RWPE2 (cell line): ENCODE results near the gene AKAP9.

Experiments used
- ATAC-seq: fragments of 200-7000 bp; cut with Tn5 transposase; 3 replicates; pipeline ENCODE4 v1.9.1; 2021; ENCODE audit warnings: low read depth
- DNase-seq: peaks from one replicate; pipeline ENCODE4 v3.0.0-alpha.2; 2020; ENCODE audit warnings: low spot score
- H3K27ac ChIP-seq: fragments of 450-650 bp; 2 replicates; pipeline ENCODE4 v1.5.1; 2017; ENCODE audit warnings: mild to moderate bottlenecking; ENCODE audit not compliant: poor library complexity, severe bottlenecking
- H3K27me3 ChIP-seq: fragments of 250-450 bp; sonication (Bioruptor Pico); 2 replicates; pipeline ENCODE4 v1.5.1; 2021; ENCODE audit warnings: mild to moderate bottlenecking, moderate library complexity; ENCODE audit not compliant: insufficient read depth, poor library complexity, severe bottlenecking
- H3K36me3 ChIP-seq: fragments of 250-450 bp; sonication (Bioruptor Pico); 2 replicates; pipeline ENCODE4 v1.5.1; 2020; ENCODE audit warnings: low read depth, mild to moderate bottlenecking, moderate library complexity
- H3K4me1 ChIP-seq: fragments of 250-450 bp; sonication (Bioruptor Pico); 2 replicates; pipeline ENCODE4 v1.5.1; 2021; ENCODE audit warnings: mild to moderate bottlenecking, moderate library complexity; ENCODE audit not compliant: insufficient read depth, poor library complexity, severe bottlenecking
- H3K4me3 ChIP-seq: fragments of 250-450 bp; sonication (Bioruptor Pico); 2 replicates; pipeline ENCODE4 v1.5.1; 2021; ENCODE audit warnings: mild to moderate bottlenecking, moderate library complexity; ENCODE audit not compliant: severe bottlenecking
- H3K9me3 ChIP-seq: fragments of 250-450 bp; sonication (Bioruptor Pico); 2 replicates; pipeline ENCODE4 v1.5.1; 2021; ENCODE audit warnings: mild to moderate bottlenecking, moderate library complexity; ENCODE audit not compliant: severe bottlenecking
- TF ChIP-seq, protein P1 (sequence below): fragments of 450-650 bp; IDR thresholded peaks from one replicate; pipeline ENCODE4 v1.5.1; 2017; ENCODE audit warnings: mild to moderate bottlenecking, moderate library complexity; ENCODE audit not compliant: poor library complexity, severe bottlenecking

Gene AKAP9

DNA sequence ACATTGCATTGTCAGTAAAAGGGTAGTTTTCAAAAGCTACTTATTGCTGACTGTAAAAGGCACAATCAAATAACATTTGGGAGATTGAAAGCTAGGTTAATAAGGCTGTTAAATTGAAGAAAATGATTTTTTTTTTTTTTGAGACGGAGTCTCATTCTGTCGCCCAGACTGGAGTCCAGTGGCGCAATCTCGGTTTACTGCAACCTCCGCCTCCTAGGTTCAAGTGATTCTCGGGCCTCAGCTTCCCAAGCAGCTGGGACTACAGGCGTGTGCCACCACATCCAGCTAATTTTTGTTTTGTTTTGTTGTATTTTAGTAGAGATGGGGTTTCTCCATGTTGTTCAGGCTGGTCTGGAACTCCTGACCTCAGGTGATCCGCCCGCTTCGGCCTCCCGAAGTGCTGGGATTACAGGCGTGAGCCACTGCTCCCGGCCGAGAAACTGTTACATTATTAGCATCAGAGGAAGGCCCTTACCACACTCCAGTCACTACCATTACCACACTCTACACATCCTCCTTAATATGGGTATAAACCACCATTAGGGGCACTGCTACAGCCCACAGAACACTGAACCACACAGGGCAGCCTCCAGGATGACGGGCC, 192.6 kb downstream of the AKAP9 start:
- no peaks in the 10 kb centered on the region for H3K27me3 ChIP-seq
- ATAC-seq, result peak; percentile 30
- no peak for DNase-seq
- H3K36me3 ChIP-seq, result peaks cover 53% of the 10 kb centered on the region
- TF ChIP-seq, protein P1, sequence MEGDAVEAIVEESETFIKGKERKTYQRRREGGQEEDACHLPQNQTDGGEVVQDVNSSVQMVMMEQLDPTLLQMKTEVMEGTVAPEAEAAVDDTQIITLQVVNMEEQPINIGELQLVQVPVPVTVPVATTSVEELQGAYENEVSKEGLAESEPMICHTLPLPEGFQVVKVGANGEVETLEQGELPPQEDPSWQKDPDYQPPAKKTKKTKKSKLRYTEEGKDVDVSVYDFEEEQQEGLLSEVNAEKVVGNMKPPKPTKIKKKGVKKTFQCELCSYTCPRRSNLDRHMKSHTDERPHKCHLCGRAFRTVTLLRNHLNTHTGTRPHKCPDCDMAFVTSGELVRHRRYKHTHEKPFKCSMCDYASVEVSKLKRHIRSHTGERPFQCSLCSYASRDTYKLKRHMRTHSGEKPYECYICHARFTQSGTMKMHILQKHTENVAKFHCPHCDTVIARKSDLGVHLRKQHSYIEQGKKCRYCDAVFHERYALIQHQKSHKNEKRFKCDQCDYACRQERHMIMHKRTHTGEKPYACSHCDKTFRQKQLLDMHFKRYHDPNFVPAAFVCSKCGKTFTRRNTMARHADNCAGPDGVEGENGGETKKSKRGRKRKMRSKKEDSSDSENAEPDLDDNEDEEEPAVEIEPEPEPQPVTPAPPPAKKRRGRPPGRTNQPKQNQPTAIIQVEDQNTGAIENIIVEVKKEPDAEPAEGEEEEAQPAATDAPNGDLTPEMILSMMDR, result no peak
- H3K27ac ChIP-seq, result peak overlapping the region; percentile 84
- H3K9me3 ChIP-seq, result no peaks in the 10 kb centered on the region
- H3K4me1 ChIP-seq, result no peaks in the 10 kb centered on the region
- H3K4me3 ChIP-seq, result peak overlapping the region; percentile 87

DNA sequence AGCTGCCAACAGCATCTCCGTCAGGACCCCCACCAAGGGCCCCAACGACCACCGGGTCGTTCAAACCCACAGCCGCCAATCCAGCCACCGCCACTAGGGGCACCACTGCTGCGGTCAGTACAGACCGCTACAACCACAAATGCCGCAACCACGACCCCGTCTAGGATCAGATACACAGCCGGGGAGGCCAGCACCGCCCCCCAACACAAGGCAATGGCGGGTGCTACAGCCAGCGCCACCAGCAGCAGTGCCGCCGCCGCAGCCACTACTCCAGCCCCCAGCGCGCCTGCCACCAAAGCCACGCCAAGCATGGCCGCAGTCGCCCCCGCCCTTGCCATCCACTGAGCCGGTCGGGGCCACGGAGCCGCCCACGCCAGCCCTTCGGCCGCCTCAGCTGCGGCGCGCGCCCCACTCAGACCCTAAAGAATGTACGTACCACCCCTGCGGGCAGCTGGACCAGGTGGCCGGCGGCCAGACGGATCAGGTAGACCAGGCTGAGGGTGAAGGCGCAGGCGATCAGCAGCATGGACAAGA, 193.1 kb downstream of the AKAP9 start:
- Histone ChIP-seq H3K4me1 (no peaks in the 10 kb centered on the region), H3K27ac (peak overlapping the region; percentile 84), H3K4me3 (peak overlapping the region; percentile 87), H3K9me3 (no peaks in the 10 kb centered on the region), H3K27me3 (no peaks in the 10 kb centered on the region), H3K36me3 (peaks cover 47% of the 10 kb centered on the region)
- TF ChIP-seq, protein P1, result peak; percentile 85
- ATAC-seq (peak; percentile 28), DNase-seq (peak; percentile 71)

DNA sequence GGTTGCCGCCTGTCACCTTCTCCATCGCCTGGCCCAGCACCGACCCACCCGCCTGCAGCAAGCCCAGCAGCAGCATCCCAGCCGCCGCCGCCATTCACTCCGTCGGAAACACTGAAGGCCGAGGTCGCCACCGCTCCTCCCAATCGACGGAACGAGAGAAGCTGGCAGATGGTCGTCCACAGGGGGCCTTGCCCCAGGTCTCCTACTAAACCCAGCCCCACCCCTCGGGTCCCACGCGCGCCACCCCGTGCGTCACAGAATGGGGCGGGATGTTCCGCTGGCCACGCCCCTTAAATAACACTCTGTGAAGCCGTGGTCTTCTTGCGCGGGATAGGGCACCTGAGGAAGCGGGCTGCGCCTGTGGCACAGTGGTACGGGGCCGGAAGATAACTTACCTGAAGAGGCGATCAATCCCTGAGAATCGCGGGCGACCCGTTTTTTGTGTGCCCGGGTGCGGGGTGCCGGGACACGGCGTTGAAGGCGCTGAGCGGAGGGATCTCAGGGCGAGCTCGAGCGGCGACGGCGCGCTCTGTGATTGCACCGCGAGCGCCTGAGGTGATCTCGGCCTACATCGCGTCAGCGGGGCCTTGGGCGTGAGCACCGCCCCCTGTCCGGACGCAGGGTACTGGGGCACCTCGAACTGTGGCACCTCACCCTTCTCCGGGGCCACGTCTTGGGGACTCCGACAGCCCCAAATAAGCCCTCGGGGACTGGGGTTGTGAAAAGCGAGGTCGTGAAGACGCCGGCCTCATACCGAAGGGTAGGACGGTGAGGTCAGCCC, 193.8 kb downstream of the AKAP9 start, which contains the start of gene CYP51A1:
TSS of gene CYP51A1 (minus strand) at position 207 of the 781 bp plus-strand sequence. CDS start at position 94, 113 bp downstream.
- peak; percentile 88 for ATAC-seq
- Histone ChIP-seq H3K4me1 (no peaks in the 10 kb centered on the region), H3K36me3 (peaks cover 41% of the 10 kb centered on the region)

DNA sequence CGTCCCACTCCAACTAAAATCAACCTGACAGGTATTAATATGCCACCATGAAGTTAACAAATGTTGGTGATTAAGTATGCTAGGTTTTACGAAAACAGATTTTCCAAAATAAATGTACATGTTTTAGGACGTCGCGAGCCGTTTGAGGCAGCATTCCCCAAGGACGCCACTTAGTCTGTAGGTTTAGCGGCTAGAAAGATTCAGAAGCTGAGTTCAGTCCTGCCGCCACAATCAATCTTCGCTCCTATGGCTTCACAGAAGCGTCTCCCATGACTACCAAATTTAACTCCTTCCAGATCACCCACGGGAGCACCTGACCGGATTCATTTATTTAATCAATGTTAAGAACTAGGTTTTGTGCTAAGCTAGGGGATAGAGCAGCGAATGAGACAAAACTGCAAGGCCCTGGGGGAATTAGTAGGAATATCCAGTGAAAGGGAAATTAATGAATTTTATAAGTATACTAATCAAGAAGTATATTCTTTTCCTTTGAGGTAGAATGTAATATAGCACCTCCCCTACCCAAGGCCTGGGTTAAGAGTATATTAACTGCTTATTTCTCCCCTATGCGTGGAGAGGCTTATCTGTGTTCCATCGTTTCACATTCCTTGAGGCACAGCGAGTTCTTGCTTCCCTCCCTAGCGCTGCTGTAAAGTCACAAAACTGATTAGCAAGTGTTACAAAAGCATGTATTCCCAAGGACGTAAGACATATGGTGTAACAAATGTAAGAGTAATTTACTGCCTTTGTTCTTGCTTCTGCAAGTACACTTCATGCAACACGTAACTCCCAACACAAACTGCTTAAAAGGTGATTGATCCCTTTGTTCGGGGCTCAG, 194.6 kb downstream of the AKAP9 start:
- Histone ChIP-seq H3K4me3 (peak overlapping the region; percentile 87), H3K27ac (peak overlapping the region; percentile 84), H3K9me3 (no peaks in the 10 kb centered on the region), H3K36me3 (peaks cover 33% of the 10 kb centered on the region), H3K4me1 (no peaks in the 10 kb centered on the region), H3K27me3 (no peaks in the 10 kb centered on the region)
- DNase-seq, result no peak
- TF ChIP-seq, protein P1, result no peak
- ATAC-seq, result peak; percentile 13; the same call in 1 of the 3 replicates

More for the DNA sequence above, 193.8 kb downstream of the AKAP9 start, which contains the start of gene CYP51A1:
- H3K4me3 ChIP-seq, result peak within 1 kb of the TSS; percentile 87
- DNase-seq, result peak; percentile 89
- H3K9me3 ChIP-seq, result no peaks in the 10 kb centered on the region
- H3K27ac ChIP-seq, result peak within 1 kb of the TSS; percentile 84
- TF ChIP-seq, protein P1, result no peak
- no peaks in the 10 kb centered on the region for H3K27me3 ChIP-seq
